Measurements from ENCODE around the gene UQCRH.

- TF ChIP-seq, protein P1, sequence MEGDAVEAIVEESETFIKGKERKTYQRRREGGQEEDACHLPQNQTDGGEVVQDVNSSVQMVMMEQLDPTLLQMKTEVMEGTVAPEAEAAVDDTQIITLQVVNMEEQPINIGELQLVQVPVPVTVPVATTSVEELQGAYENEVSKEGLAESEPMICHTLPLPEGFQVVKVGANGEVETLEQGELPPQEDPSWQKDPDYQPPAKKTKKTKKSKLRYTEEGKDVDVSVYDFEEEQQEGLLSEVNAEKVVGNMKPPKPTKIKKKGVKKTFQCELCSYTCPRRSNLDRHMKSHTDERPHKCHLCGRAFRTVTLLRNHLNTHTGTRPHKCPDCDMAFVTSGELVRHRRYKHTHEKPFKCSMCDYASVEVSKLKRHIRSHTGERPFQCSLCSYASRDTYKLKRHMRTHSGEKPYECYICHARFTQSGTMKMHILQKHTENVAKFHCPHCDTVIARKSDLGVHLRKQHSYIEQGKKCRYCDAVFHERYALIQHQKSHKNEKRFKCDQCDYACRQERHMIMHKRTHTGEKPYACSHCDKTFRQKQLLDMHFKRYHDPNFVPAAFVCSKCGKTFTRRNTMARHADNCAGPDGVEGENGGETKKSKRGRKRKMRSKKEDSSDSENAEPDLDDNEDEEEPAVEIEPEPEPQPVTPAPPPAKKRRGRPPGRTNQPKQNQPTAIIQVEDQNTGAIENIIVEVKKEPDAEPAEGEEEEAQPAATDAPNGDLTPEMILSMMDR (IDR thresholded peaks at IDR 0.05; ENCODE audit: low read depth, low read length) = no peak
- no peak for TF ChIP-seq EZH2phosphoT487 (IDR thresholded peaks at IDR 0.05; ENCODE audit: low read depth)
These were observed 6.1 kb downstream of the UQCRH start for GRCh38 chr1:46309401-46310159.

Data from OCI-LY3 (cell line).